GM23338 (cell line): ENCODE data around the gene UPF2.

Source experiments
- POLR2AphosphoS5 ChIP-seq: IDR thresholded peaks from 2 replicates; pipeline ENCODE4 v1.6.1; 2016; ENCODE audit warnings: antibody characterized with exemption, low read depth
- ZNF331 ChIP-seq: fragments of 250-450 bp; sonication (Bioruptor Pico); IDR thresholded peaks from 2 replicates; pipeline ENCODE4 v1.5.0; 2020; ENCODE audit warnings: low read depth, mild to moderate bottlenecking, moderate library complexity
- TF ChIP-seq, protein P1 (sequence below), 2 experiments: fragments of 200-600 bp in 1 of 2; sonication (generic) in 1 of 2; conservative IDR thresholded peaks; 2 replicates each; pipeline versions ENCODE4 v1.5.1 to v1.6.1; 2016 to 2017; ENCODE audit warnings: antibody characterized with exemption in 2 of 2, low read depth in 2 of 2, mild to moderate bottlenecking in 2 of 2, moderate library complexity in 1 of 2

DNA sequence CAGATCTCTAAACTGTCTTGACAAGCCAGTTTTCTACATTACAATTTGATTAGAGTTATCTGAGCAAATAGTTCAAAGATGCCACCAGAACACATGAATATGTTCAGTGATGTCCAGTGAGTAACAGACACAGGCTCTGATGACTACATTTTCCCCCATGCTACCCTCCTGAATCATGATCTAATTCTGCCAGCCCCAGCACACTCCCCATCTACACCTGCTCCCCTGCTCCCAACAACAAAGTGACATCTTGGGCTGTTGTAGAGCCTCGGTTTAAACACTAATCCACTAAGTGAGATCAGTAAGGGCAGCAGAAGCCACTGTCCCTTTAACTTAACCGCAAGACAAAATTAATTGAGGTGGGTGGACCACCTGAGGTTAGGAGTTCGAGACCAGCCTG lies 114.9 kb downstream of the UPF2 start:
- TF ChIP-seq, protein P1, sequence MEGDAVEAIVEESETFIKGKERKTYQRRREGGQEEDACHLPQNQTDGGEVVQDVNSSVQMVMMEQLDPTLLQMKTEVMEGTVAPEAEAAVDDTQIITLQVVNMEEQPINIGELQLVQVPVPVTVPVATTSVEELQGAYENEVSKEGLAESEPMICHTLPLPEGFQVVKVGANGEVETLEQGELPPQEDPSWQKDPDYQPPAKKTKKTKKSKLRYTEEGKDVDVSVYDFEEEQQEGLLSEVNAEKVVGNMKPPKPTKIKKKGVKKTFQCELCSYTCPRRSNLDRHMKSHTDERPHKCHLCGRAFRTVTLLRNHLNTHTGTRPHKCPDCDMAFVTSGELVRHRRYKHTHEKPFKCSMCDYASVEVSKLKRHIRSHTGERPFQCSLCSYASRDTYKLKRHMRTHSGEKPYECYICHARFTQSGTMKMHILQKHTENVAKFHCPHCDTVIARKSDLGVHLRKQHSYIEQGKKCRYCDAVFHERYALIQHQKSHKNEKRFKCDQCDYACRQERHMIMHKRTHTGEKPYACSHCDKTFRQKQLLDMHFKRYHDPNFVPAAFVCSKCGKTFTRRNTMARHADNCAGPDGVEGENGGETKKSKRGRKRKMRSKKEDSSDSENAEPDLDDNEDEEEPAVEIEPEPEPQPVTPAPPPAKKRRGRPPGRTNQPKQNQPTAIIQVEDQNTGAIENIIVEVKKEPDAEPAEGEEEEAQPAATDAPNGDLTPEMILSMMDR (conservative IDR thresholded peaks at IDR 0.05; ENCODE audit: low read depth in 2 of 2): no peak
- TF ChIP-seq POLR2AphosphoS5 (no peak), ZNF331 (no peak)
